ENCODE data around the gene IL1RAPL1.
"Not testable (repeated sequence)": the region's sequence is repeated elsewhere in the genome, so short reads cannot be mapped to it uniquely, and the experiment has no call there.

The IL1RAPL1 gene

DNA sequence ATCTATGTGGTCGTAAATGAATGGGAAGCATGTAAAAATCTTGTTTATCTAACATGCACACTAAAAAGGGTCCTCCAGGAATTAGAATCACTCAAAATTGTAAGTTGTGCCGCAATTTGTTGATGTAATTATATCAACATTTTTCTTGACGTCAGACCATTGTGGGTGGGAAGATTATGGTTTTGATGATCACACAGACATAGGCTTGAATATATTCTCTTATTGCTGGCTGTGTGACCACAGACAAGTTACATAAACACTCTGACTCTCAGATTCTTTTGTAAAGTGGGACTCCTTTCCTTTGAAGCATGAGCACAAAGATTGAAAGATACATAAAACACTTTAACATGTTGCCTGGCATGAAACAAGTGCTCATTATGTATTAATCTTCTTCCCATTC lies 51.5 kb downstream of the IL1RAPL1 start:
- no peak for DNase-seq

DNA sequence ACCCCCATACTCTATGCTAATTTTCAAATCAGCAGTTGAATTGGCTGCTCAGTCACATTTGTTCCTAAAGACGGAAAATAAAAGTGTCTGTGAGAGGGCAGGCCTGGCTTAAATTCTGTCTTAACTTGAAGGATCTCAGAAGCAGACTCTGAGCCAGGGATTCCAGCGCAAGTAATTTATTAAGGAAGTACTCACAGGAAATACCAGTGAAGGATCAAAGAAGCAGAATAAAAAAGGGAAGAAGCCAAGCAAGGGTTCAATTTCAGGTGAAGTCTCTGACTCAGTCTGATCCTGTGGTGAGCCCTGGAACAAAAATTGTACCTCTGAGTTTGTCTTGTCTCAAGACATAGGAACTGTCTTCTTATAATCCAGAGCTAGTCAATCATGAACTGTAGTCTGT lies 52.2 kb downstream of the IL1RAPL1 start:
- no peak for DNase-seq

DNA sequence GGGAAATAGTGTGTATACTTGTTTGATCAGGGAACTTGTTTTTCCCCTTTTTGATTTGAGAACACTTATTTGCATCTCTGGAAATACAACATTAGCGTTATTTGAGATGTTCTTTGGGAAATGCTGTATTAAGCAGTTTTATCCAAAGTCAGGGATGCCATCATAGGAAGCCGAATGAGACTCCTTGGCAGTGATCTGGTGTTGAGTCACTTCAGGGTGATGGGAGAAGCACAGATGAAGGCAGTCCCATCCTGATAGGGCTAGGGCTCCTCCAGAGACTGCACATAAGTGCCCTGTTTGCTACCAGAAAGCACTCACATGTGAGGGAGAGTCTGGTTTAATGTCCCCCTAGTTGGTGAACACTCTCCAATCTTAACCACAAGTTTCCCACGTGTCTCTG lies 62.3 kb downstream of the IL1RAPL1 start:
- no peak for DNase-seq

DNA sequence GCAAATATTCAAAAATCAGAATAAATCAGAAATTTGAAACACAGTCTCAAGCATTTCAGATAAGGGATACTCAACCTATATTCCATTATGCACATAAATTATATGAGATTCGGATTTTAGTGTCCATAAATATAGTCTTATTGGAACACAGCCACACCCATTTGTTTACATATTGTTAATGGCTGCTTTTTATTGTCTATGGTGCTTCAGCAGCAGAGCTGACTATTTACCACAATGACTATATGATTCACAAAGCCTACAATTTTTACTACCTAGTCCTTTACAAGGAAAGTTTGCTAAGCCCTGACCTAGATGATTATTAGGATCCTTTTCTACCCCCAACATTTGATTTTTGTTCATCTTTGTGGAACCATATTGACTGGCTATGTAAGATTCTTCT lies 63.9 kb downstream of the IL1RAPL1 start:
- DNase-seq = no peak

DNA sequence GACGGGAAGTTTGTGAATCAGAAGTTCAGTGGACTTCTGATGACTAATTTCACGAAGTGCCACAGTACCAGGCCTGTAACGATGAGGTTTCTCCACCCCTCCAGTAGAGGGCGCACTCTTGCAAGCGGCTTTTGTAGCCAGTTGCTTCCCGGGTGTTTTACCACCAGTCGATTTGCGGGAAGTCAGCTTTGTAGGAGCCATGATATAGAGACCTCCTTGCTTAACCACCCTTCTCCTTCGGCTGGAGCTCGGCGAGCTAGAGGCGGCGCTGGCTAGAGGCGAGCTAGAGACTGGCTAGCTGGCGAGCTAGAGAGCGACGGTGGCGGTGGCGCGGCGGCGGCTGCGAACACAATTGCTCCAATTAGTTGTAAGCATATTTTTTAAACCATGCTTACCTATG lies 72.0 kb downstream of the IL1RAPL1 start:
- DNase-seq = no peak

DNA sequence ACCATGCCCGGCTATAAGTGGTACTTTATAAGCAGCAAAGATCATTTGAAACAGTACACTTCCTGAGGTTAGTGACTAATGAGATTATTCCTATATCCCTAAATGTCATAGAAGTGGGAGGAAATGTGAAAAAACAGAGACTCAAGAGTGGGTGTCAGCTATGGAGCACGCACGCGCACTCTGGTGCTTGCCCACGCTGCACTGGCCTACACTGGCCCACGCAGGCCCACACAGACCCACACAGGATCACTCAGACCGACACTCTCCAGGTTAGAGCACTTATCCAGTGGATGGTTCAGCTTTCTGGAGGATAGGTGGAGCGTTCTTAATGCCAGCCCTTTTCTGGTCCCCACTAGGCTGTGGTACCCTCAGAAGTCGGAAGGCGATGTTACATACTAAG lies 78.5 kb downstream of the IL1RAPL1 start:
- DNase-seq = no peak

DNA sequence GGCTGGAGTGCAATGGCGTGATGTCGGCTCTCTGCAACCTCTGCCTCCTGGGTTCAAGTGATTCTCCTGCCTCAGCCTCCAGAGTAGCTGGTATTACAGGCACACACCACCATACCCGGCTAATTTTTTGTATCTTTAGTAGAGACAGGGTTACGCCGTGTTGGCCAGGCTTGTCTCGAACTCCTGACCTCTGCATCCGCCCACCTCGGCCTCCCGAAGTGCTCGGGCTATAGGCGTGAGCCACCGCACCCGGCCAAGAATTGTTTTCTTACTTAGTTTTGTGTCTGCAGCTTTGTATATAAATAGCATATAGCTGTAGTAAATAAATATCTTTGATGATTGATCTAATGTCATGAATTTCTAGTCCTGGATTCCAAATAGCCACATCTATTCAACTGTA lies 81.1 kb downstream of the IL1RAPL1 start:
- no peak for DNase-seq

DNA sequence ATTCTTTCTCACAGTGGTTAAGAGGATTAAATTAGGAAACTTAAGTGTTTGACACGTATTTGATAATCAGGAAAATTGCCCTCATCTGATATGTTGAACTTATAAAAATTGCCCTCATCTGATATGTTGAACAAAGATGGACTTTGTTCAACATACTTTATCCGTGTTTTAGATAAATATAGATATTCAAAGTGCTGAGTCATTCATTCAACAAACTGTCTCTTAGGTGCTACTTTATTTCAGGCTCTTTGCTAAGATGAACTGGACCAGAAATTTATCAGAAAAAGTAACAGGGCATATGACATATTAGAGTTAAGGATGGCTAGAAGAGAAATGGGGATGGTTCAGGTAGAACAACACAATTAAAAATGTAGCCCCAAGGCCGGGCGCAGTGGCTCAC lies 81.7 kb downstream of the IL1RAPL1 start:
- DNase-seq = no peak

DNA sequence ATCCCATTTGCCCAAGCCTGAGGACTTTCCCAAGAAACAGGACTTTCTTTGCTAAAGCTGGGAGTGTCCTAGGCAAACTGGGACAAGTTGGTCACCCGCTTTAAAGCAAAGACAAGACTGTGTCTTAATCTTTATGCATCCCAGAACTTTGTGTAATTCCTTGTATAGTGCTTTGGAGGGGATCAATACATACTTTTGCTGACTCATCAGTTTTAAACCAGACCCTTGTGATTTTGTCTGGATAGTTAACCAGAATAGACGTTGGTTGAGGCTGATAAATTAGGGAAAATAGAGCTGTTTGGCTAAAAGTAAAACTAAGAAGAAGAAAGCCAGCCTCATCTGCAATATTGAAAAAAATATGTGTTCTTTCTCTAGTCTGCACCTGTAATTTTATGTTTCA lies 82.8 kb downstream of the IL1RAPL1 start:
- no peak for DNase-seq

DNA sequence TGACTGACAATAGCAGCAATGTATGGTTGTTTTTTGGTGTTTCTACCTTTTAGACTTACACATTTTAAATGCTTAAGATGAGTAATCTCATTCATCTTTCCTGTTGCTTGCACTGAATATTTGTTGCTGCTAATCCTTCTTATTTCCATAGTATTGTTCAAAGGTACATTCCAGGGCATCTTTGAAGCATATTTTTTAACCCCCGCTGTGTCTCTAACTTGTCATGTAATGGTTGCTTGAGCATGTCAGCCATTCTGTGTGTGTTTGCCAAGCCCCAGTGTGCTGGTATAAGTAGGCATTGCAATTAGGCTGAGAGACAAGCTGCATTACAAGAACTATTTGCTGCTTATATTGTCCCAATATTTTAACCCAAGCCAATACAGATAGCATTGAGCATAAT lies 87.9 kb downstream of the IL1RAPL1 start:
- DNase-seq = no peak

DNA sequence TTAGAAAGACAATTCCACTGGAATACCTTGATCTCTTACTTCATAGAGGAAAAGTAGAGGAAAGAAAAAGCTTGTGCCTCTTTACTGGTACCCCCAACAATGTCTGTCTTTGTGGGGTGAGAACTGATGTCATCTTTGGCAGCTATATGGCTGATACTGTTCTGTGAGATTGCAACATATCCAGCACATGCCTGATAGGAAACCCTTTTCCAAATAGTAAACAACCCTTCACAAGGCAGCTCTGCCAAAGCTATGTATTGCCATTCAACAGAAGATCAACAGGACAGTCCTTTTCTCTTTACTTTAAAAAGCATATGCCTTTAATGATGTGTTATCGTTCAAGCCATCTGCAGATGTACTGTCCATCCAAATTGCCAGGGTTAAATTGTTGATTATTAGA lies 105.9 kb downstream of the IL1RAPL1 start:
- DNase-seq = no peak

DNA sequence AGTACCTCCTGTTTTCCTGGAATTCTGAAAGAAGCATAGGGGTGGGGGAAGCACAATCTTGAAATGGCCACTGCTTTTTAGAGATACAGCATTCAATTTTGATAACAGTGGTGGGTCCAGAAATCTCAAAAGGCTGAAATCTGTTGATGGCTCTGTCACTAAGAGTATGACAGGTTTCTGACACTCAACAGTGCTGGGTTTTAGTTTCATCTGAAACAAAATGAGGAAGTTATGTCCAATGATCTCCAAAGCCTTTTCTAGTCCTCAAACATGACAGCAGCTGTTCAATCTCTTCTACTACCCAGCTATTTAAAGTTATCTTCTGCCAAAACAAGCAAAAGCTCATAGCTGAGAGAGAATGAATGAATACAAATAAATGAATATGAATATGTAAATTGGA lies 110.5 kb downstream of the IL1RAPL1 start:
- DNase-seq = no peak

DNA sequence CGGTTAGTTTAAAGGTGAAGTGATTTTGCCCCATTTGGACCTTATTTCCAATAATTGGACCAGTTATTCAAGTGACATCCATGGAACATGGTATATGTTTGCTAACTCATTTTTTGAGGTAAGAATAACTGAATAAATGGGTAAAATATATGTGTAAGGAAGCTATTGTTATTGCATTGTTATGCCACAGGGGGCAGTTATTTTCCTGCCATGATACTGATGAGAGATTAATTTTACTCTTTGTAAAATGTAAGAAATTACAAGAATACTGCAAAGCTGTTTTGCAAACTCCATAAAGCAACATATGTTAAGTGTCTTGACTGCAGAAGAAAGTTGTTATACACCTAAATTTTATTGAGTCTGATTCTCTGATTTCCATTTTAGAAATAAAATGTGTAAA lies 114.0 kb downstream of the IL1RAPL1 start:
- no peak for DNase-seq

DNA sequence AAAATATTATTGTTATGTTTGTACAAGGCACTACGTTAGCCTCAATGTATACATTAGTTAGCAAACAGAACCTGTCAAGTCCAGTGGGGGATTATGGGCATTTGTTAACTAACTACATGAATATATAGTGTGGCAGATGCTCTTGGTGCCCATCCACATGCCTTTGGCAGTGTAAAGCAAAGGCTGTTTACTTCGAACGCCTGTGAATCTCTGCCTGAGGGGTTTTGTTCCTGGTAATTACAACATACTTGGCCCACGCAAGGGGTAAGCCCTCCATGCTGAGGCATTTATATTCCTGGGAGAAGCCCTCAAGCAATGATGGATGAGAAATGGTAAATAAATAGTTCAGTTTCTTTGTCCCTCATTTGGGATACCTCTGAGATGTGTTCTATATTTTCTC lies 119.7 kb downstream of the IL1RAPL1 start:
- no peak for DNase-seq

DNA sequence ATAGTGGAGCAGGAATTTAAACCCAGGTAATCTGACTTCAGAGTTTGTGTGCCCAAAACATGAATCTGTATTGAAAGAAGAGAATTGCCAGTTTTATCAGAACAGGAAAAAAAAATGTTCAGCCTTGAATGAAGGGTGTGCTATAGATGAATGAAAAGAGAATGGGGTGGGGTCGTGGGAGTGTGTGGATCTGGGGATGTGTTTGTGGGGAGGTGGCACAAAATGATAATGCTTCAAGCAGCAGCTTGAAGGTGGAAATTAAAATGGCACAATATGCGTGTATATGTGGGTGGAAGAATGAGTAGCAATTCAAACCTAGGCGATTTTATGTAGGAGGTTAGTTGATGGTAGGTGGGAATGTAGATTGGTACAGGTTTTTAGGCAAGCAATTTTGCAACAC lies 122.2 kb downstream of the IL1RAPL1 start:
- DNase-seq = no peak

DNA sequence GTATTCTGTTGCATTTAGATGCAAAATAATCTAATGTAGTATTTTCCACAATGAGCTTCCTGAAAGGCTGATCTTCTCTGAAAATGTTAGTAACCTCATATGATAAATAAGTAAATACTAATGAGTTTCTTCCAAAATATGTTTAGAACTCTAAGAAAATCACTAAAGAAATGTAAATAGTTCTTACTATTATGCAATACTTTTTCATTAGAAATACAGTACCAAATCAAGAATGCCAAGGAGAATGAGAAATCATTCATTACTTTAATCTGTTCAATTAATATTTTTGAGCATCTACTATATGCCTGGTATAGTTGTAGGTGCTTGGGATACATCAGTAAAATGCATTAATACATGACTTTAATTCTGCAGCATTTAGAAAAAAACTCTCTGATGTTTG lies 130.6 kb downstream of the IL1RAPL1 start:
- no peak for DNase-seq

DNA sequence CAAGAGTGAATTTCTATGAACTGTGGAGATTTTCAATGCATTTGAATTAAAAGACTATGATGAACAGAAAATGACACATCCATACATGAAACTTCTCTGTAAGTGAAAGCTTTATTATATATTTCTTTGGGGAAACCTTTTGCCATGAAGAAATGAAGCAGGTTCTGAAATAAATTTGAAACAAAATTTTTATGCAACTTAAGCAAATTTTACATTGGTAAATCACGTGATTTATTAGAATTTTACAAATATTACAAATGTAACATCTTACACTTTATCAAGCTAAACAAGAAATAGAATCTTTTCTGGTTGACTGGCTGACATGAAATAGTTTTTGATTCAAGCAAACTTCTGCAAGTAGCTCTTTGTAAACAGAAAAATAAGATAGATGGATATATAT lies 131.2 kb downstream of the IL1RAPL1 start:
- DNase-seq = no peak

DNA sequence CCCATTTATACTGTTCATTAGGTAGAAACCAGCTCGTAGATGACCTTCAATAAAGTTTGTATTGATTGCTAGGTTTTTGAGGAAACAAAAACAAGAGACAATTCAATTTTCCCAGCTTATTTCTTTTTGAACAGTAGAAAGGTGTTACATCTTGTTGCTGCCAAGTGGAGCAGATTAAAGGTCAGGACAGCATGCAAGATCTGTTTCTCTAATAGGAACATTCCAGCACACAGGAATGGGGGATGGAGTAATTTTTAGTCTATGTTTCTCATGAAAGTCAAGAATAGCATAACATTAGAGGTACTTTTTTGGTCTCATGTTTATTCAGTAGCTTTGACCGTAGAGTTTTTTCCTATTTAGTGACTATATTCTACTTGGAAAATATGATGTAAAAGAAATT lies 132.4 kb downstream of the IL1RAPL1 start:
- DNase-seq = no peak

DNA sequence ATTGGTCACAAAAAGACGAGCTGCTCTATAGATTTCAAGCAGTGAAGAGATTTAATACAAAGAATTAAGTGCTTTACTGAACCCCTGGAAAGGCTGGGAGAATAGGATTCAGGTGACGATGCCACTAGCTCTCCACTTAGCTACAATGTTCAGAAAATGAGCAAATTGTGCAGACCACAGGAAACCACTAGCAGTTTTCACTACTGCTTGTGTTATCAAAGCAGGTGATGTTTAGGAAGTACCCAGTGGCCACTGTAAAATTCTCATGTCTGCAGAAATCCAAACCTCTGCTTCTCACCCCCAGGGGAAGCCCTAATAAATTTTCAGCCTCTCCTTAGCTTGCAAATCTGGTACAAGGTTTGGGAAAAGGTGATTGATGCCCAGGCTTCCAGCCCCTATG lies 165.1 kb downstream of the IL1RAPL1 start:
- DNase-seq = no peak

DNA sequence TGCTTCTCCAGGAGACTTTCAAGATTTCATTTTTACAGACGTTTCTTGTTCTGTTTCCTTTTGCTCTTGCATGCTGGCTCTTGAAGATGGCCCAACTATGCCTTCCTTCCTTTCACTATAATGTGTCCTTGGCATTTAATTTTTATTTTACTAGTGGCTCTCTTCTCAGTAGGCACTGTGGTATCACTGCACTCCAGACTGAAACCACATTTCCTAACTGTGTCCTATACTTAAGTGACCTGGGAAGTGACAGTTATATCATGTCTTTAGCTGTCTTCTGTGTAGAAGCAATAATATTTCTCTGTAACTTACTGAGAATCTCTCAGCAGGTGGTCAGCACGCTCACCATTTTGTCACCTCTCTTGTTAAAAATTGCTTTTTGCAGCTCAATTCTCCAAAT lies 168.9 kb downstream of the IL1RAPL1 start:
- DNase-seq = no peak

DNA sequence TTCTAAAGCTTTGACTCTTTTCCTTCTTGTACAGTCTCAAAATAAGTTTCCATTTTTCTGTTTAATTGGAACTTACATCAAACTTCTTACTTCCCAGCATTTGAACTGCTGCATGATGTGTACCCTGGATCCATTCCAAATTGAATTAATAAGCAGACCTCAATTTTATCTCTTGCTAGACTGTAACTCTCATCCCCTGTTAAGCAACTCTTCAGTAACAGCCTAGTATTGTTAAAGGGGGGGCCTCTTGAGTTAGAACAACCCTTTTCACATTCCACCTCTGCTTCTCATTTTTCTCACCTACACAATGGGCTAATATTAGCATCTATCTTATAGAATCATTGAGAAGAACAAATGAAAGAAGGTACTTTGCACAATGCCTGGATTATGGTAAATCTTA lies 169.4 kb downstream of the IL1RAPL1 start:
- no peak for DNase-seq

DNA sequence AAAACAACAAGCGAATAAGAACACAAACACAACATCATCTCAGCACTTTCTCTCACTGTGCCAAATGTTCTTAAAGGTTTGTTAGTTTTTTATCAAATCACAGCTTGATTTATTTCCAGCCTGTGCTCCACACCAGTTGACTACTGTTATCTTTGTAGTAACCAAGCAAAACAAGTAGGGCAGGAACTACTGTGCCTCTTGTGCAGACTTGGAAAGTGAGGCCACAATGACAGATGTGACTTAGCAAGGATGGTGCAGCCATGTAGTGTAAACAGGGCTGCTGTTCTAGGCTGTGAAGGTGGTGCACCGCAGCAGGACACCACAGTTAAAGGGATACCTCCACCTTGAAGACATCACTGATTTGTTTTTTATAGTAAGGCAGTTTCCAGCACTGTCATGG lies 170.0 kb downstream of the IL1RAPL1 start:
- no peak for DNase-seq

DNA sequence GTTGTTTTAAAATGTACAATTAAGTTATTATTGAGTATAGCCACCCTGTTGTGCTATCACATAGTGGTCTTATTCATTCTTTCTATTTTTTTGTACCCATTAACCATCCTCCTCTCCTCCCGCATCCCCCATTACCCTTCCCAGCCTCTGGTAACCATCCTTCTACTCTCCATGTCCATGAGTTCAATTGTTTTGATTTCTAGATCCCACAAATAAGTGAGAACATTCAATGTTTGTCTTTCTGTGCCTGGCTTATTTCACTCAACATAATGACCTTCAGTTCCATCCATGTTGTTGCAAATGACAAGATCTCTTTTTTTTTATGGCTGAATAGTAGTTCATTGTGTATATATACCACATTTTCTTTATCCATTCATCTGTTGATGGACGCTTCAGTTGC lies 179.3 kb downstream of the IL1RAPL1 start:
- not testable (repeated sequence) for DNase-seq

DNA sequence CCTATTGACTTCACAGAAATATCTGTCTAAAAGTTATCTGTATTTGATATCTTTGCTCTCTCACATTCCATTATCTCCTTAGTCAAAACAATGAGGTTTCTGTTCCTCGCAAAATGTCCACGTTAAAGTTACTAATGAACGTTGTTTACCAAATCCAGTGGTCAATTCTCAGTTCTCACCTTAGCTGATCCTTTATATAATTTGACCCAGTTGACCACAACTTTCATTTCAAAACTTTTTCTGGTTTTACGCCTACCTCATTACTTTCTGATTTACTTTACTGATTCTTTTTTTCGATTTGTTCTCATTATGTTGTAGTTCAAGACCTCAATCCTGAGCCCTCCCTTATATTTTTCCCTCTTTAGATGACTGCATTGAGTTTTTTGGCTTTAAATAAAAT lies 186.6 kb downstream of the IL1RAPL1 start:
- DNase-seq = no peak

DNA sequence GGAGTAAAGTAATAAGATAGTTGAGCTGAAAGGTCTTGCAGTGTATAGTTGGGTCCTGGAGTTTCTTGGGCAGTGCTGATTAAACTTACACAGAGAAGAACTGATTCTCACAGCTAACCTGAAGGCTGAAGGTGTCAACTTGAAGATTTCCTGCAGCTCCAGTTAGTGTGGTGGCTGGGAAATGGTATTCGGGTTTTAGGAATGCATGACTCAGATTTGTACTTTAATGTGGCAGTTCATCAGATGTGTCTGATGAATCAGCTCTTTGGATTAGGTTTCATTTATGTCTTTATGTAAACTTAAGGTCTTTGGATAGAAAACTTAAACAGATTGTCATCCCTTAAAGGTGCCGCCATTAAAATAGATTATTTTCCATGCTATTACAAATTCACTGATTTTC lies 200.0 kb downstream of the IL1RAPL1 start:
- no peak for DNase-seq

DNA sequence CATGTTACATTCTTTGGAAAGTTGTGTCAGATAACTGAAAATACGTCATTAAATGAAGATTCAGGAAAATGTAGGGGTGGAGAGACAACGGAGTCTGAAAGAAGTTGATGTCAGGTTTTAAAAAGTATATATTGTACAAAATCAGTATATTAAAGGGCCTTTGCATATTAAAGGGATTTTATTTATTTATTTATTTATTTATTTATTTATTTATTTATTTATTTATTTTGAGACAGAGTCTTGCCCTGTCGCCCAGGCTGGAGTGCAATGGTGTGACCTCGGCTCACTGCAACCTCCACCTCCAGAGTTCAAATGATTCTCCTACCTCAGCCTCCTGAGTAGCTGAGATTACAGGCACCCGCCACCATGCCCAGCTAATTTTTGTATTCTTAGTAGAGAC lies 213.4 kb downstream of the IL1RAPL1 start:
- DNase-seq = not testable (repeated sequence)
